Osteocyte (in vitro differentiated cells): ENCODE results near the gene SERPINB10. TPM values are rescaled to one million over a fixed set of nuclear protein-coding genes. Genes with fewer than 3 reads are reported as not detected.
"Not testable (repeated sequence)": the region's sequence is repeated elsewhere in the genome, so short reads cannot be mapped to it uniquely, and the experiment has no call there.

Experiments
- DNase-seq: peaks from one replicate; pipeline ENCODE4 v3.0.0; 2021; ENCODE audit warnings: mixed read lengths; ENCODE audit not compliant: unreplicated experiment; ENCODE audit errors: extremely low spot score
- H3K27ac Mint-ChIP-seq: one replicate; pipeline ENCODE4 v1.8.0; 2021; ENCODE audit warnings: mild to moderate bottlenecking, mixed read lengths; ENCODE audit not compliant: unreplicated experiment
- H3K27me3 Mint-ChIP-seq: one replicate; pipeline ENCODE4 v1.8.0; 2021; ENCODE audit warnings: mixed read lengths; ENCODE audit not compliant: unreplicated experiment
- H3K36me3 Mint-ChIP-seq: one replicate; pipeline ENCODE4 v1.8.0; 2021; ENCODE audit warnings: mixed read lengths; ENCODE audit not compliant: unreplicated experiment
- H3K4me1 Mint-ChIP-seq: one replicate; pipeline ENCODE4 v1.8.0; 2021; ENCODE audit warnings: mixed read lengths; ENCODE audit not compliant: unreplicated experiment
- H3K4me3 Mint-ChIP-seq: one replicate; pipeline ENCODE4 v1.8.0; 2021; ENCODE audit warnings: mild to moderate bottlenecking, moderate library complexity, mixed read lengths; ENCODE audit not compliant: unreplicated experiment
- H3K9me3 Mint-ChIP-seq: one replicate; pipeline ENCODE4 v1.8.0; 2021; ENCODE audit warnings: mixed read lengths; ENCODE audit not compliant: unreplicated experiment
- CTCF ChIP-seq: fragments of 200-600 bp; sonication (generic); IDR thresholded peaks from 2 replicates; pipeline ENCODE4 v1.5.0; 2021; ENCODE audit warnings: antibody characterized with exemption, mild to moderate bottlenecking, moderate library complexity
- total RNA-seq: library from RNA; stranded (reverse); gene quantifications from 2 replicates; pipeline ENCODE4 v1.2.1, GENCODE V29; 2021

Gene SERPINB10
- total RNA-seq, 1 donor from 2014 or later = not detected

- TF ChIP-seq CTCF = peak; percentile 72
- H3K4me1 Mint-ChIP-seq = peaks cover 3% of the 10 kb centered on the region
- peak; percentile 85 for DNase-seq
- H3K4me3 Mint-ChIP-seq = peak overlapping the region; percentile 66
- no peaks in the 10 kb centered on the region for H3K9me3 Mint-ChIP-seq
- H3K27ac Mint-ChIP-seq = no peak overlapping the region
- H3K27me3 Mint-ChIP-seq = peaks cover 19% of the 10 kb centered on the region
- no peaks in the 10 kb centered on the region for H3K36me3 Mint-ChIP-seq
These were observed 28.6 kb downstream of the SERPINB10 start for GRCh38 chr18:63936156-63936931.

GRCh38 chr18:63936932-63937393, 29.2 kb downstream of the SERPINB10 start:
- Mint-ChIP-seq H3K36me3 (no peaks in the 10 kb centered on the region), H3K9me3 (no peaks in the 10 kb centered on the region)
- no peak for DNase-seq

GRCh38 chr18:63940008-63940407, 32.2 kb downstream of the SERPINB10 start:
- DNase-seq = no peak

More at GRCh38 chr18:63936932-63937393, 29.2 kb downstream of the SERPINB10 start:
- H3K27me3 Mint-ChIP-seq = peaks cover 23% of the 10 kb centered on the region
- TF ChIP-seq CTCF = no peak
- no peak overlapping the region for H3K4me3 Mint-ChIP-seq
- H3K27ac Mint-ChIP-seq = no peak overlapping the region
- H3K4me1 Mint-ChIP-seq = peaks cover 3% of the 10 kb centered on the region

GRCh38 chr18:63940543-63941050, 32.8 kb downstream of the SERPINB10 start:
- not testable (repeated sequence) for H3K27ac Mint-ChIP-seq, H3K4me1 Mint-ChIP-seq, H3K9me3 Mint-ChIP-seq, H3K36me3 Mint-ChIP-seq, DNase-seq, H3K4me3 Mint-ChIP-seq
- peaks cover 38% of the 10 kb centered on the region for H3K27me3 Mint-ChIP-seq

More at GRCh38 chr18:63940008-63940407, 32.2 kb downstream of the SERPINB10 start:
- peaks cover 37% of the 10 kb centered on the region for H3K27me3 Mint-ChIP-seq
- H3K9me3 Mint-ChIP-seq = no peaks in the 10 kb centered on the region
- no peak overlapping the region for H3K27ac Mint-ChIP-seq
- H3K4me1 Mint-ChIP-seq = peaks cover 3% of the 10 kb centered on the region
- no peak for TF ChIP-seq CTCF
- H3K36me3 Mint-ChIP-seq = no peaks in the 10 kb centered on the region
- no peak overlapping the region for H3K4me3 Mint-ChIP-seq

GRCh38 chr18:63947051-63947790, 39.5 kb downstream of the SERPINB10 start:
- Mint-ChIP-seq H3K9me3 (no peaks in the 10 kb centered on the region), H3K36me3 (no peaks in the 10 kb centered on the region), H3K4me3 (no peak overlapping the region), H3K27me3 (peaks cover 57% of the 10 kb centered on the region), H3K27ac (no peak overlapping the region), H3K4me1 (peaks cover 11% of the 10 kb centered on the region)
- no peak for TF ChIP-seq CTCF
- no peak for DNase-seq
